ENCODE results near the gene APOBEC3B.
"Not testable (repeated sequence)": the region's sequence is repeated elsewhere in the genome, so short reads cannot be mapped to it uniquely, and the experiment has no call there.

Gene APOBEC3B

DNA sequence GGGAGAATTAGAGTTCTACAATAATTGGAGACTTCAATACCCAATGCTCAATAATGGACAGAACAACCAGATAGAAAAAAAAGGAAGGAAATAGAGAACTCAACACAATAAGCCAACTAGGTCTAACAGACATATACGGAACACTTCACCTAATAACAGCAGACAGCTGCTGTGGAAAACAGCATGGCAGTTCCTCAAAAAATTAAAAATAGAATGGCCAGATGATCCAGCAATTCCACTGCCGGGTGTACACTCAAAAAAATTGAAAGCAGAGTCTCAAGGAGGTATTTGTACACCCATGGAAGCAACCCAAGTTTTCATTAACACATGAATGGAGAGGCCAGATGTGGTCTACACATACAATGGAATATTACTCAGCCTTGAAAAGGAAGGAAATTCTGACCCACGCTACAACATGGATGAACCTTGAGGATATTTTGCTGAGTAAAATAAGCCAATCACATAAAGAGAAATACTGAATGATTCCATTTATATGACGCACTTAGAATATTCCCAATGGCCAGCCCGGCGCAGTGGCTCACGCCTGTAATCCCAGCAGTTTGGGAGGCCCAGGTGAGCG is 26.2 kb downstream of the APOBEC3B start:
- not testable (repeated sequence) for DNase-seq

DNA sequence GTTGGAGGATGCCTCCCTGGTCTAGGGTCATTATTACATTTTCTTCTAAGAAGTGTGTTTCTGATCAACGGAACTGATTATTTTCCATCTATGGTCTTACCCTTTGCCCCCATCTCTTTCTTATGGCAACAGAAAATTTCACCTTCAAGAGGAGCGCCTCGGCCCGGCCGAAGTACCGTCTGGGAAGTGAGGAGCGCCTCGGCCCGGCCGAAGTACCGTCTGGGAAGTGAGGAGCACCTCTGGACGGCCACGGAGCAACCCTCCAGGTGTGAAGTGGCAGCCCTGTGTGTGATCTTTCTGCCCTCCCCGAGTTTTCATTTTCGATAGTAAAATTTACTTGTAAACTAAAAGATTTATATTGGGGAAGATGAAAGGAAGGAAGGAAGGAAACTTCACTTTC is 28.8 kb downstream of the APOBEC3B start:
- no peak for DNase-seq

- no peak for DNase-seq
Observed at GRCh38 chr22:39012533-39013511, 30.7 kb downstream of the APOBEC3B start.

DNA sequence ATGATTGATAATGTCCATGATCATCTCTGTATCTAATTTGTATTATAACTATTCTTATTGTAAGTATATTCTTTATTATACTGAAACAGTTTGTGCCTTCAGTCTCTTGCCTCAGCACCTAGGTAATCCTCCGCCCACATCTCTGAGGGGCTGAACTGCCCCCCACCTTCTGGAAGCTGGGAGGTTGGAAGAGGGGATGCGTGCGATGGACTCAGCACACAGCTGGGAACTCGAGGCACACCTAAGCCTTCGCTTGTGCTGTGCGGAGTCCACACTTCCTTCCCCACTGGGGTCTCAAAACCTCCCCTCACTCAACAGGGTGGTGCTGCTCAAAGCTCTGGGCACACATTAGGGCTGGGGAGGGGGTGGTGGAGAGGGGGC is 31.4 kb downstream of the APOBEC3B start:
- not testable (repeated sequence) for DNase-seq

- DNase-seq: peak; percentile 54
Observed at GRCh38 chr22:39013942-39014722, 32.0 kb downstream of the APOBEC3B start, which contains the start of gene APOBEC3C. APOBEC3C (plus strand) TSS chr22:39014257; CDS start chr22:39014363, 106 bp downstream.

DNA sequence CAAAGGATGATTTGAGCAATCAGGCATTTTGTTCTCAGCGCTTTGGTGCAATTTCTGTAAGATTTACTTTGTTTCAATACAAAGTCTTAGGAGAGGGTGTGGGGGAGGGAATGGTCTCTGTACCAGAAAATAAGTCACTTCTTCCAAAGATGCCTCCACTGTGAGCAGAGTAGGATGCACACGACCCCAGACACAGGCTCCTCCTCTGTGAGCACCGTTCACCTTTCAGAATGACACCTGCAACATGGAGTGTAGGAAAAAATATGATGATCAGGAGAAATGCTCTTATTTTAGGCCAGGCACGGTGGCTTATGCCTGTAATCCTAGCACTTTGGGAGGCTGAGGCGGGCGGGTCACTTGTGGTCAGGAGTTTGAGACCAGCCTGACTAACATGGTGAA is 32.6 kb downstream of the APOBEC3B start:
- DNase-seq: not testable (repeated sequence)

GRCh38 chr22:39016592-39016991 is 34.4 kb downstream of the APOBEC3B start:
- no peak for DNase-seq

DNA sequence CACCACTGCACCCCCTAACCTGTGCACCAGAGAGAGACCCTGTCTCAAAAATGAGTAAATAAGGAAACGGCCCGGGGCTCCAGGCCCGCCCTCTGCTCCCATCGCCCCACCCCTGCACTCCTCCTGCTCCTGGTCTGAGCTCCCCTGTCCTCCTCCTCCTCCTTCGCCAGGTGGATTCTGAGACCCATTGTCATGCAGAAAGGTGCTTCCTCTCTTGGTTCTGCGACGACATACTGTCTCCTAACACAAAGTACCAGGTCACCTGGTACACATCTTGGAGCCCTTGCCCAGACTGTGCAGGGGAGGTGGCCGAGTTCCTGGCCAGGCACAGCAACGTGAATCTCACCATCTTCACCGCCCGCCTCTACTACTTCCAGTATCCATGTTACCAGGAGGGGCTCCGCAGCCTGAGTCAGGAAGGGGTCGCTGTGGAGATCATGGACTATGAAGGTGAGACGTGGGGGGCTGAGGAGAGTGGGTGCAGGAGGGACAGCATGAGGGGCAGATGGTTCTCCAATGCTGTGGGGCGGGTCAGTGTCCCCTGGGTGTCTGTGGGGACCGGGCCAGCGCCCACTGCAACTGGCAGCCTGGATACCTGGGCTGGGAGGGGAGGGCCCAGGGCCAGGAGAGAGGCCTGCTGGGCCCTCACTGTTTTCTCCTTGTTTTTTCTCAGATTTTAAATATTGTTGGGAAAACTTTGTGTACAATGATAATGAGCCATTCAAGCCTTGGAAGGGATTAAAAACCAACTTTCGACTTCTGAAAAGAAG is 35.6 kb downstream of the APOBEC3B start:
- no peak for DNase-seq

- peak; percentile 8 for DNase-seq
Observed at GRCh38 chr22:39020021-39020651, 38.0 kb downstream of the APOBEC3B start.

- DNase-seq: no peak
Observed at GRCh38 chr22:39021552-39022250, 39.6 kb downstream of the APOBEC3B start.

GRCh38 chr22:39024519-39025308 is 42.6 kb downstream of the APOBEC3B start:
- no peak for DNase-seq

DNA sequence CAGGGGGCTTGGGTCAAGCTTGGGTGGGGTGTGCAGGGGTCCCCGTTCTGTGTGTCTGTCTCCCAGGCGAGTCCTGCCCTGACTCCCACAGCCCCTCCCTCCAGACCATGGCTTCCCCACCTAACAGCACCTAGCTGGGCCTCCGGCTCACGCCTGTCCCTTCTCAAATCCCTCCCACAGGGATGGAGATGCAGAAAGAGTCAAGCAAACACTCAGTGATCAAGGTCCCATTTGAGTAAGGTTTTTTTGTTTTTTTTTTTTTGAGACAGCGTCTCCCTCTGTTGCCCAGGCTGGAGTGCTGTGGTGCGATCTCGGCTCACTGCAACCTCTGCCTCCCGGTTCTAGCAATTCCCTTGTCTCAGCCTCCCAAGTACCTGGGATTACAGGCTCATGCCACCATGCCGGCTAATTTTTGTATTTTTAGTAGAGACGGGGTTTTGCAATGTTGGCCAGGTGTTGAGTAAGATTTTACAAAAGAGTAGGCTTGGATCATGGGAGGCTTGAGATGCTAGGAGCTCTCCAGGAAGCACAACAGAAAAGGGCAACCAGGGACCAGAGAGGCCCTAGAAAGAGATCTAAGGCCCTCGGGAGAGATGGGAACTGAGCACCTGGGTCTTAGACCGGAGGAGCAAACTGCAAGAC is 44.5 kb downstream of the APOBEC3B start:
- DNase-seq: no peak

- DNase-seq: no peak
Observed at GRCh38 chr22:39027717-39028116, 45.6 kb downstream of the APOBEC3B start.

DNA sequence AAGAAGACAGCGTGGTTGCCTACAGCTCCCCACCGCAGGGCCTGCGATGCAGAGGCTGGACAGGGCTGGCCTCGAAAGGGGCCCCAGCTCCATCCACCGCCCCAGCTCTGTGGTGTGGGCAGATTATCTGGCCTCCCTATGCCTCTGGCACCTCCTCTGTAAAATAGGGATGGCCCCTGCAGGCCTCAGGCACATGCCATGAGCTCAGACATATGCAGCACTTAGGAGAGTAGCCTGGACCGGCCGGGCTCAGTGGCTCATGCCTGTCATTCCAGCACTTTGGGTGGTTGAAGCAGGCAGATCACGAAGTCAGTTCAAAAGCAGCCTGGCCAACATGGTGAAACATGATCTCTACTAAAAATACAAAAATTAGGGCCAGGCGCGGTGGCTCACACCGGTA is 46.1 kb downstream of the APOBEC3B start:
- DNase-seq: no peak

- no peak for DNase-seq
Observed at GRCh38 chr22:39029227-39029626, 47.1 kb downstream of the APOBEC3B start.

DNA sequence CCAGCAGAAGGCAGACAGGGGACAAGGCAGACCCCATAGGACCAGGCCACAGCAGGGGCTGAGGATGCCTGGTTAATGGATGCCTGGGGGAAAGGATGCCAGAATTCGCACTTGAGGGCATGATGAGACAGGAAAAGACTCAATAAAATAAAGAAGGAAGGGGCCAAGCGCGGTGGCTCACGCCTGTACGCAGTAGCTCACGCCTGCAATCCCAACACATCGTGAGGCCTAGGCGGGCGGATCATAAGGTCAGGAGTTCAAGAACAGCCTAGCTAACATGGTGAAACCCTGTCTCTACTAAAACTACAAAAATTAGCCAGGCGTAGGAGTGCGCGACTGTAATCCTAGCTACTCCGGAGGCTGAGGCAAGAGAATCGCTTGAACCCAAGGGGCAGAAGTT is 48.6 kb downstream of the APOBEC3B start:
- DNase-seq: no peak

DNA sequence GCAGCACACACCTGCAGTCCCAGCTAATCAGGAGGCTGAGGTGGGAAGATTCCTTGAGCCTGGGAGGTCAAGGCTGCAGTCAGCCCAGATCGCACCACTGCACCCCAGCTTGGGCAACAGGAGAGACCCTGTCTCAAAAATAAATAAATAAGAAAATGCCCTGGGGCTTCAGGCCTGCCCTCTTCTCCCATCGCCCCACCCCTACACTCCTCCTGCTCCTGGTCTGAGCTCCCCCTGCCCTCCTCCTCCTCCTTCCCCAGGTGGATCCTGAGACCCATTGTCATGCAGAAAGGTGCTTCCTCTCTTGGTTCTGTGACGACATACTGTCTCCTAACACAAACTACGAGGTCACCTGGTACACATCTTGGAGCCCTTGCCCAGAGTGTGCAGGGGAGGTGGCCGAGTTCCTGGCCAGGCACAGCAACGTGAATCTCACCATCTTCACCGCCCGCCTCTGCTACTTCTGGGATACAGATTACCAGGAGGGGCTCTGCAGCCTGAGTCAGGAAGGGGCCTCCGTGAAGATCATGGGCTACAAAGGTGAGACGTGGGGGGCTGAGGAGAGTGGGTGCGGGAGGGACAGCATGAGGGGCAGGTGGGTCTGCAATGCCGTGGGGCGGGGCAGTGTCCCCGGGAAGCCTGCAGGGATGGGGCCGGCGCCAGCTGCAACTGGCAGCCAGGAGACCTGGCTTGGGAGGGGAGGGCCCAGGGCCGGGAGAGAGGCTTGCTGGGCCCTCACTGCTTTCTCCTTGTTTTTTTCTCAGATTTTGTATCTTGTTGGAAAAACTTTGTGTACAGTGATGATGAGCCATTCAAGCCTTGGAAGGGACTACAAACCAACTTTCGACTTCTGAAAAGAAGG is 49.5 kb downstream of the APOBEC3B start:
- not testable (repeated sequence) for DNase-seq

DNA sequence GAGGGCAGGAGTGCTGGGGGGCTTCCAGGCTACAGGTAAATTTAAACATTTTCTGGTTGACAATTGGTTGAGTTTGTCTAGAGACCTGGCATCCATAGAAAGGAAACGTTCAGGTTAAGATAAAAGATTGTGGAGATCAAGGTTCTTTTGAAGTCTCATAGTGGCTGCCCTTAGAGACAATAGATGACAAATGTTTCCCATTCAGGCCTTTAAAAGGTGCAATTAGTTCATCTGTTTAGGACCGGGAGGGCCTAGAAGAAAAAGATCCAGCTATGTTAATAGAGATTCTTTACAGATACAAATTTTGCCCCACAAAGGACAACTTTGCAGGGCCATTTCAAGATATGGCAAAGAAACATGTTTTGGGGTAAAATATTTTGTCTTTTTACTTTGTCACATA is 54.9 kb downstream of the APOBEC3B start:
- not testable (repeated sequence) for DNase-seq
